Ovary (tissue), 9 donors: Measurements from ENCODE around the gene CD247. TPM values are rescaled to one million over a fixed set of nuclear protein-coding genes. Genes with fewer than 3 reads are reported as not detected.
A peak's percentile ranks its signal among the peaks of the same experiment; 100 is the strongest.

Source experiments
- DNase-seq, 5 donors: peaks; one replicate each; pipeline ENCODE4 v3.0.0-alpha.2; 2019 to 2020
- H3K27ac ChIP-seq, 2 donors: fragments of 200-600 bp; one replicate each; pipeline versions ENCODE4 v1.5.1 to v1.8.0; 2019 to 2022
- H3K27me3 ChIP-seq: fragments of 200-600 bp; one replicate; pipeline ENCODE4 v1.8.0; 2022
- H3K36me3 ChIP-seq: fragments of 200-600 bp; sonication (generic); one replicate; pipeline ENCODE4 v1.5.1; 2019
- H3K4me1 ChIP-seq: one replicate; pipeline ENCODE4 v1.8.1; 2013; ENCODE audit warnings: mild to moderate bottlenecking, moderate library complexity; ENCODE audit not compliant: insufficient read depth
- H3K4me3 ChIP-seq: fragments of 200-600 bp; sonication (generic); one replicate; pipeline ENCODE4 v1.5.1; 2017
- H3K9me3 ChIP-seq, 2 donors: fragments of 200-600 bp in 1 of 2; sonication (generic) in 1 of 2; one replicate each; pipeline versions ENCODE4 v1.5.1 to v1.8.1; 2013 to 2019; ENCODE audit warnings: mild to moderate bottlenecking in 1 of 2, moderate library complexity in 1 of 2
- EP300 ChIP-seq: sonication (generic); formaldehyde crosslinking; IDR thresholded peaks from one replicate; pipeline ENCODE4 v1.6.1; 2017; ENCODE audit warnings: antibody characterized with exemption
- POLR2A ChIP-seq: fragments of 450-650 bp; IDR thresholded peaks from one replicate; pipeline ENCODE4 v1.6.1; 2017; ENCODE audit warnings: antibody characterized with exemption, mild to moderate bottlenecking, moderate library complexity
- WGBS, 3 donors: extraction: QIAGEN DNeasy Blood & Tissue Kit in 1 of 3; methylation state at CpG; one replicate each; pipeline versions ENCODE4 v1.1.5 to v1.1.7; 2013 to 2017; 5-methylcytosine and 5-hydroxymethylcytosine counted together
- intact Hi-C, 4 donors: fragments of 100-400 bp; cut with DNase I; formaldehyde crosslinking; loops; one replicate each; pipeline versions ENCODE4 v1.11.0 to v1.15.1; 2022 to 2023
- polyA plus RNA-seq, 2 donors: library from polyadenylated mRNA; stranded (reverse); fragments of 200-250 nt in 1 of 2; fragments of 350-450 nt in 1 of 2; fragmentation: Illumina TruSeq in 1 of 2; extraction: RNeasy Lipid Tissue Mini Kit (QIAGEN cat#74804) in 1 of 2; gene quantifications; one replicate each; pipeline ENCODE4 v1.2.3, GENCODE V29; 2013 to 2014
- total RNA-seq, 7 donors: library from RNA; depleted of rRNA in 2 of 7; stranded (reverse); fragments of >200 nt in 2 of 7; fragmentation: NEBNext Ultra II Directional in 3 of 7; extraction: Animal tissue kit (Norgen Biotek cat#: 25700) in 3 of 7; gene quantifications; one replicate each; pipeline versions ENCODE4 v1.1.0 to v1.2.4, GENCODE V29; 2016 to 2023
- TF ChIP-seq, protein P1 (sequence below), 3 donors: fragments of 450-650 bp in 2 of 3; fragments of 200-600 bp in 1 of 3; IDR thresholded peaks; one replicate each; pipeline versions ENCODE4 v1.5.1 to v1.8.0; 2016 to 2022; ENCODE audit warnings: antibody characterized with exemption in 3 of 3, mild to moderate bottlenecking in 1 of 3
- donor health status: DM: no; HTN: no; CAD: no; lungs with moderate emphysema.
- donor health status: DM: no; HTN: no; CAD: no.
- donor health status: Bipolar disorder and iron deficiency.
- donor health status: DM: yes; HTN: yes; CAD: no.
- donor health status: DM: no; HTN: no; CAD: no.
- donor health status: DM: yes; HTN: yes; CAD: no.

Gene CD247
- total and polyA plus RNA-seq, 9 donors: 0.32 to 3.3 (median 0.47) TPM

GRCh38 chr1:167467126-167467710 is 51.1 kb downstream of the CD247 start:
- Histone ChIP-seq H3K4me3 (no peak overlapping the region), H3K9me3 (no peaks in the 10 kb centered on the region), H3K36me3 (no peaks in the 10 kb centered on the region), H3K27ac (no peak overlapping the region), H3K4me1 (peaks cover 1% of the 10 kb centered on the region), H3K27me3 (no peaks in the 10 kb centered on the region)
- DNase-seq: no peak
- whole genome bisulfite sequencing, 3 donors: 34 to 39% (median 36%) methylated on average over 15 of the region's 15 CpGs
- intact Hi-C loops: no loop called here
- no peak for TF ChIP-seq POLR2A
- TF ChIP-seq, protein P1, sequence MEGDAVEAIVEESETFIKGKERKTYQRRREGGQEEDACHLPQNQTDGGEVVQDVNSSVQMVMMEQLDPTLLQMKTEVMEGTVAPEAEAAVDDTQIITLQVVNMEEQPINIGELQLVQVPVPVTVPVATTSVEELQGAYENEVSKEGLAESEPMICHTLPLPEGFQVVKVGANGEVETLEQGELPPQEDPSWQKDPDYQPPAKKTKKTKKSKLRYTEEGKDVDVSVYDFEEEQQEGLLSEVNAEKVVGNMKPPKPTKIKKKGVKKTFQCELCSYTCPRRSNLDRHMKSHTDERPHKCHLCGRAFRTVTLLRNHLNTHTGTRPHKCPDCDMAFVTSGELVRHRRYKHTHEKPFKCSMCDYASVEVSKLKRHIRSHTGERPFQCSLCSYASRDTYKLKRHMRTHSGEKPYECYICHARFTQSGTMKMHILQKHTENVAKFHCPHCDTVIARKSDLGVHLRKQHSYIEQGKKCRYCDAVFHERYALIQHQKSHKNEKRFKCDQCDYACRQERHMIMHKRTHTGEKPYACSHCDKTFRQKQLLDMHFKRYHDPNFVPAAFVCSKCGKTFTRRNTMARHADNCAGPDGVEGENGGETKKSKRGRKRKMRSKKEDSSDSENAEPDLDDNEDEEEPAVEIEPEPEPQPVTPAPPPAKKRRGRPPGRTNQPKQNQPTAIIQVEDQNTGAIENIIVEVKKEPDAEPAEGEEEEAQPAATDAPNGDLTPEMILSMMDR (IDR thresholded peaks at IDR 0.05): no peak
- TF ChIP-seq EP300: no peak

GRCh38 chr1:167465743-167466142 is 52.6 kb downstream of the CD247 start:
- DNase-seq: no peak
- no peaks in the 10 kb centered on the region for H3K36me3 ChIP-seq
- 12 to 28% (median 15%) methylated on average over 1 of the region's 1 CpG for WGBS, 3 donors
- H3K9me3 ChIP-seq: no peaks in the 10 kb centered on the region
- no peak for TF ChIP-seq EP300
- TF ChIP-seq POLR2A: no peak
- TF ChIP-seq, protein P1 (IDR thresholded peaks at IDR 0.05): no peak
- no peaks in the 10 kb centered on the region for H3K27me3 ChIP-seq
- H3K4me1 ChIP-seq: peaks cover 1% of the 10 kb centered on the region
- no peak overlapping the region for H3K27ac ChIP-seq
- intact Hi-C loops: no loop called here
- H3K4me3 ChIP-seq: no peak overlapping the region

GRCh38 chr1:167465018-167465417 is 53.3 kb downstream of the CD247 start:
- no peak for TF ChIP-seq EP300
- TF ChIP-seq, protein P1 (IDR thresholded peaks at IDR 0.05): no peak
- TF ChIP-seq POLR2A: no peak

DNA sequence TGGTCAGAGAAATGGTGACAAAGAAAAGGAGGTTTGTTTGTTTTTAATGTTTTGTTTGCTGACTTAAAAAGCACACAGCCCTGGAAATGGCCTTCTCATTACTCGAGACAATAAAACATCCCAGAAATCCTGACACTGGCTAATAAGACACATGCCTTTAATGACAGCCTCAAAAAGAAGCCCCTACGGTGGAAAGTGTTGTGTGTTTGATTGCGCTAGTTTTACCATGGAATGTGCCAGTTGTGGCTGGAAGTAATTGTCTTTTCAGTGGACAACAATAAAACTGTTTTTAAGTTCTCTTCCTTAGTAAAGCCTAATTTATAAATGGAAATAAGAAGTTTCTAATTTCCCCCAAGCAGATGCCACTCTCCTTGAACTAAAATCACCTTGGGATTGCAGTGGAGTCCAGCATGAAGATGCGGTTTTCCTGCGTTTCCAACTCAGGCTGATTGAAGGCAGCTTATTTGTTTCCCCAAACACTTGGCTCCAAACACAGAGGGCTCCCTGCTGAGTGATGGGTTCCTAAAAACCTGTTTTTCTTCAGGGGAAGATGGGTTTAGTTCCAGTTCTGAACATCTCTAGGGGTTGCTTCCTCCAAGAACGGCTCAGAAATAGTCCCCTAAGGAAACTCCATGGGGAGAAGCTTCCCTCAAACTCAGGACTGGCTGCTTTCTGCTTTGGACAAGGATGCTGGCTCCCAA is 54.3 kb downstream of the CD247 start:
- 70 to 88% (median 76%) methylated on average over 6 of the region's 6 CpGs for whole genome bisulfite sequencing, 3 donors
- TF ChIP-seq EP300 (no peak), POLR2A (no peak)
- TF ChIP-seq, protein P1 (IDR thresholded peaks at IDR 0.05): no peak
- intact Hi-C loops: no loop called here
- no peak overlapping the region for H3K4me3 ChIP-seq
- H3K4me1 ChIP-seq: peaks cover 1% of the 10 kb centered on the region
- no peaks in the 10 kb centered on the region for H3K27me3 ChIP-seq
- no peaks in the 10 kb centered on the region for H3K9me3 ChIP-seq
- no peak for DNase-seq
- no peak overlapping the region for H3K27ac ChIP-seq
- no peaks in the 10 kb centered on the region for H3K36me3 ChIP-seq

More at GRCh38 chr1:167465018-167465417, 53.3 kb downstream of the CD247 start:
- Histone ChIP-seq H3K4me3 (no peak overlapping the region), H3K27ac (no peak overlapping the region), H3K27me3 (no peaks in the 10 kb centered on the region), H3K9me3 (no peaks in the 10 kb centered on the region), H3K4me1 (peaks cover 1% of the 10 kb centered on the region), H3K36me3 (no peaks in the 10 kb centered on the region)
- intact Hi-C loops: no loop called here
- peak in 1 of 5 donors; percentile 3 for DNase-seq
- WGBS, 3 donors: 87 to 96% (median 95%) methylated on average over 2 of the region's 2 CpGs
